AG04449 (cell line): Measurements from ENCODE around the gene HOXC5.

Source experiments
- CTCF ChIA-PET: fragments of 350-600 bp; formaldehyde crosslinking; extraction: SDS; loops from one replicate; lab custom pipeline; 2021; ENCODE audit warnings: antibody characterized with exemption; lab: Yijun Ruan, JAX
- POLR2A ChIA-PET: fragments of 400-600, 350-600 bp; formaldehyde crosslinking; extraction: SDS; loops from one replicate; lab custom pipeline; 2020; ENCODE audit warnings: antibody characterized with exemption, inconsistent platforms; lab: Yijun Ruan, JAX
- DNase-seq: peaks from one replicate; pipeline ENCODE4 v3.0.0-alpha.2; 2010; ENCODE audit warnings: low read depth, low spot score
- H3K4me3 ChIP-seq: 2 replicates; pipeline ENCODE4 v1.5.1; 2011; ENCODE audit warnings: low read depth, mild to moderate bottlenecking, control low read depth, low read length
- CTCF ChIP-seq: IDR thresholded peaks from one replicate; pipeline ENCODE4 v1.5.1; 2011; ENCODE audit warnings: mild to moderate bottlenecking, moderate library complexity, low read length, control low read depth, inconsistent platforms; ENCODE audit not compliant: insufficient read depth; ENCODE audit errors: missing control alignments

The HOXC5 gene

GRCh38 chr12:54033106-54033979 lies 493 bp downstream of the HOXC5 start:
- no peak for TF ChIP-seq CTCF
- POLR2A ChIA-PET = interaction anchor here (0.7 to 5.0 kb wide), 9 partner anchors 11 to 174 kb away, joined by 3 to 34 read pairs (median 4); partner anchors contain the start of genes HOXC8 and SMUG1
- DNase-seq = no peak
- H3K4me3 ChIP-seq = peak overlapping the region; percentile 49
- CTCF ChIA-PET = interaction anchor here (0.7 to 23.4 kb wide), 28 partner anchors 8 to 294 kb away, joined by 3 to 908 read pairs (median 5); partner anchors contain the start of genes HOXC10, HOXC4, HOXC8 and HOXC9

- H3K4me3 ChIP-seq = peak overlapping the region; percentile 49
- no peak for TF ChIP-seq CTCF
- no peak for DNase-seq
- POLR2A ChIA-PET = interaction anchor here (5.0 kb wide), 1 partner anchor 17 kb away, joined by 34 read pairs; no protein-coding TSS in a partner anchor
- CTCF ChIA-PET = interaction anchor here (0.5 to 23.4 kb wide), 10 partner anchors 10 to 180 kb away, joined by 3 to 908 read pairs (median 22); partner anchors contain the start of genes HOXC10, HOXC8, HOXC9 and SMUG1
These were observed 1.3 kb downstream of the HOXC5 start for GRCh38 chr12:54033980-54034784.

GRCh38 chr12:54034785-54035310 lies 2.0 kb downstream of the HOXC5 start:
- H3K4me3 ChIP-seq = peak overlapping the region; percentile 49
- ChIA-PET POLR2A (interaction anchor here (0.6 to 1.5 kb wide), 3 partner anchors 18 to 172 kb away, joined by 3 to 4 read pairs (median 4); no protein-coding TSS in a partner anchor), CTCF (interaction anchor here (1.0 to 23.4 kb wide), 6 partner anchors 9 to 179 kb away, joined by 4 to 908 read pairs (median 24); partner anchors contain the start of genes HOXC10, HOXC8, HOXC9 and SMUG1)
- no peak for TF ChIP-seq CTCF
- DNase-seq = no peak

GRCh38 chr12:54035568-54036264 lies 2.9 kb downstream of the HOXC5 start:
- CTCF ChIA-PET = interaction anchor here (1.6 to 23.4 kb wide), 5 partner anchors 8 to 178 kb away, joined by 5 to 908 read pairs (median 13); partner anchors contain the start of genes HOXC6, HOXC8, HOXC9 and SMUG1
- DNase-seq = no peak
- H3K4me3 ChIP-seq = no peak overlapping the region
- POLR2A ChIA-PET = interaction anchor here (0.6 to 1.5 kb wide), 3 partner anchors 19 to 171 kb away, joined by 3 to 4 read pairs (median 4); no protein-coding TSS in a partner anchor
- no peak for TF ChIP-seq CTCF

- POLR2A ChIA-PET = interaction anchor here (0.6 kb wide), 1 partner anchor 28 kb away, joined by 5 read pairs; the partner anchor contains the start of gene HOXC8
- peak; percentile 59 for TF ChIP-seq CTCF
- H3K4me3 ChIP-seq = no peak overlapping the region
- CTCF ChIA-PET = interaction anchor here (1.0 to 23.4 kb wide), 7 partner anchors 7 to 177 kb away, joined by 4 to 908 read pairs (median 11); partner anchors contain the start of genes HOXC10, HOXC6, HOXC8 and HOXC9
- no peak for DNase-seq
These were observed 3.9 kb downstream of the HOXC5 start for GRCh38 chr12:54036620-54037359.
